Measurements from ENCODE around the gene NOXO1.
"Not testable (repeated sequence)": the region's sequence is repeated elsewhere in the genome, so short reads cannot be mapped to it uniquely, and the experiment has no call there.

The NOXO1 gene

GRCh38 chr16:1977875-1978268, 3.4 kb downstream of the NOXO1 start:
- FAIRE-seq, result no peak

GRCh38 chr16:1976951-1977874, 4.1 kb downstream of the NOXO1 start:
- no peak for FAIRE-seq

GRCh38 chr16:1976216-1976520, 5.1 kb downstream of the NOXO1 start:
- no peak for FAIRE-seq

GRCh38 chr16:1975432-1976215, 5.6 kb downstream of the NOXO1 start:
- FAIRE-seq, result no peak

GRCh38 chr16:1974157-1975070, 6.9 kb downstream of the NOXO1 start:
- no peak for FAIRE-seq

- FAIRE-seq, result no peak
Measured at GRCh38 chr16:1973461-1974156, 7.7 kb downstream of the NOXO1 start.

- no peak for FAIRE-seq
Measured at GRCh38 chr16:1972490-1972877, 8.8 kb downstream of the NOXO1 start.

GRCh38 chr16:1971796-1972489, 9.3 kb downstream of the NOXO1 start, which contains the start of gene TBL3:
Gene TBL3 (plus strand): TSS chr16:1972053. CDS start chr16:1972165, 112 bp downstream.
- no peak for FAIRE-seq

GRCh38 chr16:1968146-1968953, 12.9 kb downstream of the NOXO1 start:
- no peak for FAIRE-seq

- FAIRE-seq, result no peak
Measured at GRCh38 chr16:1966460-1966859, 14.8 kb downstream of the NOXO1 start, which contains the start of gene RNF151. Gene RNF151 (plus strand): TSS chr16:1966856. CDS start chr16:1966882, 26 bp downstream.

GRCh38 chr16:1965396-1966001, 15.8 kb downstream of the NOXO1 start:
- FAIRE-seq, result no peak

GRCh38 chr16:1964506-1965395, 16.5 kb downstream of the NOXO1 start, which contains the start of gene RPS2:
Gene RPS2 (minus strand): TSS chr16:1964826. CDS start chr16:1964625, 201 bp downstream.
- peak; percentile 76 for FAIRE-seq

- FAIRE-seq, result no peak
Measured at GRCh38 chr16:1963806-1964505, 17.3 kb downstream of the NOXO1 start.

- not testable (repeated sequence) for FAIRE-seq
Measured at GRCh38 chr16:1962161-1963153, 18.8 kb downstream of the NOXO1 start.

GRCh38 chr16:1961651-1962067, 19.6 kb downstream of the NOXO1 start:
- FAIRE-seq, result no peak

- peak; percentile 53 for FAIRE-seq
Measured at GRCh38 chr16:1960665-1961630, 20.3 kb downstream of the NOXO1 start.
